ENCODE measurements around the gene PCLO.

GRCh38 chr7:83036721-83037380, 125.8 kb downstream of the PCLO start:
- no peak for TF ChIP-seq POLR2A (IDR thresholded peaks at IDR 0.05)
- TF ChIP-seq CTCF (IDR thresholded peaks at IDR 0.05), result no peak
